Adrenal gland (tissue), 12 donors: ENCODE measurements around the gene DISP2. TPM values are rescaled to one million over a fixed set of nuclear protein-coding genes. Genes with fewer than 3 reads are reported as not detected.

Source experiments
- DNase-seq, 7 donors: peaks; one replicate each; pipeline ENCODE4 v3.0.0-alpha.2; 2019 to 2020
- H3K27ac ChIP-seq, 5 donors: fragments of 200-600 bp; sonication (generic) in 4 of 5; 1 replicate in 3 of 5; 2 replicates in 2 of 5; pipeline versions ENCODE4 v1.5.1 to v1.8.0; 2016 to 2020; ENCODE audit warnings: mild to moderate bottlenecking in 1 of 5
- H3K27me3 ChIP-seq: fragments of 200-600 bp; 2 replicates; pipeline ENCODE4 v1.8.0; 2021
- H3K36me3 ChIP-seq, 2 donors: fragments of 200-600 bp; replicated peaks in 1 of 2; 1 replicate in 1 of 2; 2 replicates in 1 of 2; pipeline versions ENCODE4 v1.5.1 to v1.8.0; 2018 to 2022
- H3K4me1 ChIP-seq, 2 donors: fragments of 200-600 bp; replicated peaks in 1 of 2; 1 replicate in 1 of 2; 2 replicates in 1 of 2; pipeline versions ENCODE4 v1.5.1 to v1.8.0; 2018 to 2021
- H3K4me3 ChIP-seq, 4 donors: fragments of 200-600 bp; sonication (generic) in 3 of 4; one replicate each; pipeline ENCODE4 v1.5.1; 2016 to 2018
- H3K9me3 ChIP-seq, 3 donors: fragments of 200-600 bp; sonication (generic) in 1 of 3; replicated peaks in 1 of 3; 1 replicate in 2 of 3; 2 replicates in 1 of 3; pipeline versions ENCODE4 v1.5.1 to v1.8.0; 2016 to 2021
- CTCF ChIP-seq, 6 experiments: fragments of 450-650 bp in 4 of 6; fragments of 200-600 bp in 2 of 6; sonication (generic) in 1 of 6; IDR thresholded peaks; 1 replicate in 5 of 6; 2 replicates in 1 of 6; pipeline versions ENCODE4 v1.5.1 to v1.8.0; 2016 to 2021; ENCODE audit warnings: antibody characterized with exemption in 6 of 6, mild to moderate bottlenecking in 2 of 6, moderate library complexity in 1 of 6
- POLR2A ChIP-seq, 2 donors: fragments of 450-650 bp; IDR thresholded peaks; one replicate each; pipeline ENCODE4 v1.6.1; 2017; ENCODE audit warnings: antibody characterized with exemption in 2 of 2, mild to moderate bottlenecking in 2 of 2, moderate library complexity in 1 of 2
- WGBS, 4 donors: extraction: QIAGEN DNeasy Blood & Tissue Kit in 2 of 4; methylation state at CpG; one replicate each; pipeline versions ENCODE4 v1.1.5 to v1.1.7; 2013 to 2017; 5-methylcytosine and 5-hydroxymethylcytosine counted together
- intact Hi-C, 2 donors: fragments of 100-400 bp; cut with DNase I; formaldehyde crosslinking; loops; one replicate each; pipeline versions ENCODE4 v1.14.1 to v1.15.0; 2022 to 2023
- polyA plus RNA-seq, 3 donors: library from polyadenylated mRNA; stranded (reverse); fragments of 200-250 nt in 2 of 3; fragments of 350-450 nt in 1 of 3; fragmentation: Illumina TruSeq in 1 of 3; extraction: RNeasy Lipid Tissue Mini Kit (QIAGEN cat#74804) in 1 of 3; gene quantifications; one replicate each; pipeline ENCODE4 v1.2.3, GENCODE V29; 2013 to 2014
- total RNA-seq, 9 donors: library from RNA; depleted of rRNA in 4 of 9; stranded (reverse); fragments of >200 nt in 4 of 9; fragments of 120-200 nt in 1 of 9; fragmentation: NEBNext Ultra II Directional in 1 of 9; extraction: Animal tissue kit (Norgen Biotek cat#: 25700) in 1 of 9; gene quantifications; one replicate each; pipeline versions ENCODE4 v1.1.0 to v1.2.4, GENCODE V29; 2013 to 2023
- donor health status: healthy with polysubstance abuse.
- donor health status: Bipolar disorder and iron deficiency.
- donor health status: DM: yes; HTN: yes; CAD: no.
- donor health status: DM: no; HTN: no; CAD: no.
- donor health status: DM: no; HTN: no; CAD: no.
- donor health status: DM: yes; HTN: yes; CAD: no.

DISP2 gene
- total and polyA plus RNA-seq, 12 donors, result 0.36 to 19.4 (median 1.2) TPM; not detected in 1

- DNase-seq, result peak in 2 of 7 donors; percentile 21 to 62
- Histone ChIP-seq H3K27me3 (no peaks in the 10 kb centered on the region), H3K4me1 (peaks cover 21 to 47% of the 10 kb centered on the region in 2 donors), H3K27ac (peak overlapping the region in 3 of 5 donors; percentile 50 to 91 (median 85)), H3K9me3 (no peaks in the 10 kb centered on the region), H3K36me3 (no peaks in the 10 kb centered on the region), H3K4me3 (no peak overlapping the region)
- WGBS, 4 donors, result 84 to 91% (median 91%) methylated on average over 16 to 26 of the region's 26 CpGs
- intact Hi-C loops, result no loop called here
- TF ChIP-seq POLR2A (IDR thresholded peaks at IDR 0.05) (no peak), CTCF (IDR thresholded peaks at IDR 0.05) (no peak)
Measured at GRCh38 chr15:40334941-40335795, 22.9 kb upstream of the DISP2 start.

GRCh38 chr15:40335938-40336743 lies 21.9 kb upstream of the DISP2 start:
- H3K4me3 ChIP-seq, result no peak overlapping the region
- H3K27ac ChIP-seq, result peak overlapping the region in 1 of 5 donors; percentile 91
- H3K27me3 ChIP-seq, result no peaks in the 10 kb centered on the region
- TF ChIP-seq CTCF (IDR thresholded peaks at IDR 0.05), result no peak
- TF ChIP-seq POLR2A (IDR thresholded peaks at IDR 0.05), result no peak
- no peaks in the 10 kb centered on the region for H3K36me3 ChIP-seq
- intact Hi-C loops, result no loop called here
- DNase-seq, result no peak
- peaks cover 30 to 47% of the 10 kb centered on the region in 2 donors for H3K4me1 ChIP-seq
- WGBS, 4 donors, result 82 to 90% (median 85%) methylated on average over 2 to 13 of the region's 13 CpGs
- H3K9me3 ChIP-seq, result no peaks in the 10 kb centered on the region

DNA sequence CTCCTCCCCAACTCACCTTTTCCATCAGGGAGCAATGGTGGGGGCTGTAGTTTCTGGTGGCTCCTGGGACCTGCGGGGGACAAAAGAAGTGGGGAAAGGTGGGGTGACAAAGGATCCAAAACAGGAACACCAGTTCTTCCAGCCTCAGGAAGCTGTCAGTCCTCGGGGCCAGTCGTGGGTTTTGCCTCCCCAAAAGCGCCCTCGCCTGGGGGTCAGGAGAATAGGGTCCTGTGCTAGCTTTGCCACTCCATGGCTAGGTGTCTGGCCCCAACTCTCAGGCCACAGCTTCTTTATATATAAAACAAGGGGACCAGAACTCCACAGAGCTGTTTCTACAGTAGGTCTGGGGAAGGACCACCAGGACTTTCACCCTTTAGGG lies 21.3 kb upstream of the DISP2 start:
- no peak overlapping the region for H3K27ac ChIP-seq
- intact Hi-C loops, result no loop called here
- WGBS, 4 donors, result 52 to 80% (median 74%) methylated on average over 2 to 5 of the region's 5 CpGs; no CpG with 5 or more reads in 1 of the 4 donors

More for the DNA sequence above, 21.3 kb upstream of the DISP2 start:
- Histone ChIP-seq H3K27me3 (no peaks in the 10 kb centered on the region), H3K4me3 (no peak overlapping the region), H3K9me3 (no peaks in the 10 kb centered on the region), H3K36me3 (no peaks in the 10 kb centered on the region), H3K4me1 (peaks cover 31 to 48% of the 10 kb centered on the region in 2 donors)
- DNase-seq, result no peak
- TF ChIP-seq POLR2A (IDR thresholded peaks at IDR 0.05) (no peak), CTCF (IDR thresholded peaks at IDR 0.05) (no peak)
